Stimulated activated naive CD4-positive, alpha-beta T cell (primary cell): ENCODE results near the gene TTC7B.
"Not testable (repeated sequence)": the region's sequence is repeated elsewhere in the genome, so short reads cannot be mapped to it uniquely, and the experiment has no call there.

Experiments
- DNase-seq, 6 experiments: peaks; one replicate each; lab custom pipeline; 2025; lab: John Stamatoyannopoulos, UW

Gene TTC7B

GRCh38 chr14:90527978-90528377 lies 288.3 kb downstream of the TTC7B start:
- no peak for DNase-seq

GRCh38 chr14:90526536-90526935 lies 289.7 kb downstream of the TTC7B start:
- DNase-seq = not testable (repeated sequence)

GRCh38 chr14:90525353-90526028 lies 290.7 kb downstream of the TTC7B start:
- DNase-seq = not testable (repeated sequence)

- no peak for DNase-seq
Measured at GRCh38 chr14:90523961-90524875, 292.0 kb downstream of the TTC7B start.

GRCh38 chr14:90523544-90523943 lies 292.7 kb downstream of the TTC7B start:
- no peak for DNase-seq

- no peak for DNase-seq
Measured at GRCh38 chr14:90522571-90523191, 293.5 kb downstream of the TTC7B start.

GRCh38 chr14:90521930-90522483 lies 294.2 kb downstream of the TTC7B start:
- DNase-seq = no peak

GRCh38 chr14:90521084-90521929 lies 294.9 kb downstream of the TTC7B start:
- no peak for DNase-seq

GRCh38 chr14:90520326-90520725 lies 295.9 kb downstream of the TTC7B start:
- no peak for DNase-seq

GRCh38 chr14:90519262-90519920 lies 296.8 kb downstream of the TTC7B start:
- DNase-seq = no peak

- DNase-seq = peak; percentile 6 to 69 (median 32)
Measured at GRCh38 chr14:90518941-90519256, 297.3 kb downstream of the TTC7B start.

GRCh38 chr14:90518069-90518940 lies 297.9 kb downstream of the TTC7B start:
- DNase-seq = no peak

GRCh38 chr14:90517076-90517841 lies 299.0 kb downstream of the TTC7B start:
- no peak for DNase-seq

GRCh38 chr14:90514566-90514965 lies 301.7 kb downstream of the TTC7B start:
- no peak for DNase-seq

GRCh38 chr14:90514015-90514398 lies 302.2 kb downstream of the TTC7B start:
- DNase-seq = no peak

- DNase-seq = no peak
Measured at GRCh38 chr14:90513161-90514014, 302.8 kb downstream of the TTC7B start.

- no peak for DNase-seq
Measured at GRCh38 chr14:90512329-90512991, 303.8 kb downstream of the TTC7B start.

GRCh38 chr14:90511795-90512328 lies 304.4 kb downstream of the TTC7B start:
- no peak for DNase-seq
